Upper lobe of left lung (tissue), 4 donors: ENCODE data around the gene DNAAF5.

ENCODE experiments used
- POLR2A ChIP-seq, 4 donors: fragments of 450-650 bp; IDR thresholded peaks; one replicate each; pipeline ENCODE4 v1.5.1; 2016 to 2017; ENCODE audit warnings: antibody characterized with exemption in 4 of 4, mild to moderate bottlenecking in 2 of 4
- TF ChIP-seq, protein P1 (sequence below), 6 experiments: fragments of 450-650 bp in 4 of 6; fragments of 200-600 bp in 2 of 6; sonication (generic) in 2 of 6; IDR thresholded peaks; one replicate each; pipeline ENCODE4 v1.5.1; 2016 to 2019; ENCODE audit warnings: antibody characterized with exemption in 6 of 6

DNA sequence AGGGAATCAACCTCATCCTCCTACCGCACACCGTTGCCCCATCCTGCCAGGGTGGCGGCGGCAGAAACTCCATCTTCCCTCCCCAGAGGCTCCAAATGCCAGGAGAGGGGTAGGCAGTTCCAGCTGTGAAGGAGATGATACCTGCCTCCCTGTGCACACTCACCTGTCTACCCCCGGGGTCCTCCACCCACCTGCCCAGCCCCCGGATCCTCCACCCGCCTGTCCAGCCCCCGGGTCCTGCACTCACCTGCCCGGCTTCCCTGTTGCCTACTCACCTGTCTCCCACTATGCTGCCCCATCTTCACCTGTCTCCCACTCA lies 13.4 kb upstream of the DNAAF5 start:
- TF ChIP-seq, protein P1, sequence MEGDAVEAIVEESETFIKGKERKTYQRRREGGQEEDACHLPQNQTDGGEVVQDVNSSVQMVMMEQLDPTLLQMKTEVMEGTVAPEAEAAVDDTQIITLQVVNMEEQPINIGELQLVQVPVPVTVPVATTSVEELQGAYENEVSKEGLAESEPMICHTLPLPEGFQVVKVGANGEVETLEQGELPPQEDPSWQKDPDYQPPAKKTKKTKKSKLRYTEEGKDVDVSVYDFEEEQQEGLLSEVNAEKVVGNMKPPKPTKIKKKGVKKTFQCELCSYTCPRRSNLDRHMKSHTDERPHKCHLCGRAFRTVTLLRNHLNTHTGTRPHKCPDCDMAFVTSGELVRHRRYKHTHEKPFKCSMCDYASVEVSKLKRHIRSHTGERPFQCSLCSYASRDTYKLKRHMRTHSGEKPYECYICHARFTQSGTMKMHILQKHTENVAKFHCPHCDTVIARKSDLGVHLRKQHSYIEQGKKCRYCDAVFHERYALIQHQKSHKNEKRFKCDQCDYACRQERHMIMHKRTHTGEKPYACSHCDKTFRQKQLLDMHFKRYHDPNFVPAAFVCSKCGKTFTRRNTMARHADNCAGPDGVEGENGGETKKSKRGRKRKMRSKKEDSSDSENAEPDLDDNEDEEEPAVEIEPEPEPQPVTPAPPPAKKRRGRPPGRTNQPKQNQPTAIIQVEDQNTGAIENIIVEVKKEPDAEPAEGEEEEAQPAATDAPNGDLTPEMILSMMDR (IDR thresholded peaks at IDR 0.05), result no peak
- no peak for TF ChIP-seq POLR2A (IDR thresholded peaks at IDR 0.05)
